ENCODE data around the gene MFAP3L.

- no peak for TF ChIP-seq CTCF (IDR thresholded peaks at IDR 0.05 in 4 of 5, conservative IDR thresholded peaks at IDR 0.05 in 1 of 5)
- no peak for TF ChIP-seq POLR2A (IDR thresholded peaks at IDR 0.05)
Measured at GRCh38 chr4:170012629-170012958, 13.6 kb downstream of the MFAP3L start.

All from gastrocnemius medialis (tissue), 4 donors.